Right renal pelvis (tissue), 4 donors: ENCODE data around the gene INO80. TPM values are rescaled to one million over a fixed set of nuclear protein-coding genes. Genes with fewer than 3 reads are reported as not detected.
"Not testable (repeated sequence)": the region's sequence is repeated elsewhere in the genome, so short reads cannot be mapped to it uniquely, and the experiment has no call there.

Experiments used
- DNase-seq, 4 donors: peaks; one replicate each; pipeline ENCODE4 v3.0.0-alpha.2; 2013; ENCODE audit warnings: low read depth in 4 of 4, low spot score in 3 of 4, missing footprints in 1 of 4
- polyA plus RNA-seq, 4 donors: library from polyadenylated mRNA; unstranded; fragments of 120-200 nt; gene quantifications; one replicate each; pipeline ENCODE4 v1.2.1, GENCODE V29; 2013; ENCODE audit not compliant: insufficient read length in 4 of 4

The INO80 gene
- 10 to 100 TPM; 20.1 to 22.9 (median 21.5) TPM for polyA plus RNA-seq

GRCh38 chr15:41116116-41116961 is at the start of gene INO80:
INO80 (minus strand) TSS chr15:41116280; CDS start chr15:41096310, 19,970 bp downstream.
- peak; percentile 97 to 98 (median 98) for DNase-seq

GRCh38 chr15:41161736-41162135 is 45.7 kb upstream of the INO80 start:
- no peak for DNase-seq

- DNase-seq = no peak
Measured at GRCh38 chr15:41161336-41161735, 45.3 kb upstream of the INO80 start.

GRCh38 chr15:41160639-41161315 is 44.7 kb upstream of the INO80 start:
- DNase-seq = no peak

- no peak for DNase-seq
Measured at GRCh38 chr15:41154412-41154811, 38.3 kb upstream of the INO80 start.

GRCh38 chr15:41153733-41154132 is 37.7 kb upstream of the INO80 start:
- no peak for DNase-seq

- no peak for DNase-seq
Measured at GRCh38 chr15:41151451-41152005, 35.4 kb upstream of the INO80 start.

GRCh38 chr15:41150279-41150678 is 34.2 kb upstream of the INO80 start:
- DNase-seq = no peak

GRCh38 chr15:41148065-41148464 is 32.0 kb upstream of the INO80 start:
- no peak for DNase-seq

- no peak for DNase-seq
Measured at GRCh38 chr15:41139619-41140018, 23.5 kb upstream of the INO80 start.

- not testable (repeated sequence) for DNase-seq
Measured at GRCh38 chr15:41139112-41139511, 23.0 kb upstream of the INO80 start.

- not testable (repeated sequence) for DNase-seq
Measured at GRCh38 chr15:41135580-41135979, 19.5 kb upstream of the INO80 start.

GRCh38 chr15:41133454-41133853 is 17.4 kb upstream of the INO80 start:
- DNase-seq = no peak

GRCh38 chr15:41132094-41132493 is 16.0 kb upstream of the INO80 start:
- not testable (repeated sequence) for DNase-seq

- DNase-seq = no peak
Measured at GRCh38 chr15:41128174-41128902, 12.3 kb upstream of the INO80 start.

- DNase-seq = no peak
Measured at GRCh38 chr15:41125931-41126642, 10.0 kb upstream of the INO80 start.

- no peak for DNase-seq
Measured at GRCh38 chr15:41125063-41125669, 9.1 kb upstream of the INO80 start.

- DNase-seq = no peak
Measured at GRCh38 chr15:41124058-41124457, 8.0 kb upstream of the INO80 start.

- DNase-seq = no peak
Measured at GRCh38 chr15:41122849-41123248, 6.8 kb upstream of the INO80 start.

- no peak for DNase-seq
Measured at GRCh38 chr15:41121951-41122350, 5.9 kb upstream of the INO80 start.
